NT2/D1 (cell line): Measurements from ENCODE around the gene ZNF768.

Source experiments
- SUZ12 ChIP-seq: IDR thresholded peaks from 2 replicates; pipeline ENCODE4 v1.6.1; 2011; ENCODE audit not compliant: insufficient read length, insufficient read depth; ENCODE audit errors: extremely low read depth
- YY1 ChIP-seq: IDR thresholded peaks from 2 replicates; pipeline ENCODE4 v1.6.1; 2011; ENCODE audit not compliant: insufficient read length, insufficient read depth
- ZNF274 ChIP-seq: IDR thresholded peaks from 2 replicates; pipeline ENCODE4 v1.6.1; 2011; ENCODE audit warnings: mild to moderate bottlenecking, low read depth, low read length

- TF ChIP-seq ZNF274 (no peak), SUZ12 (no peak), YY1 (no peak)
Measured at GRCh38 chr16:30485818-30486436, 40.4 kb downstream of the ZNF768 start.
